GM12878 (cell line): Measurements from ENCODE around the gene AMBRA1. TPM values are rescaled to one million over a fixed set of nuclear protein-coding genes. Genes with fewer than 3 reads are reported as not detected.

Source experiments
- ATF2 ChIP-seq: IDR thresholded peaks from 2 replicates; pipeline ENCODE4 v1.6.1; 2012; ENCODE audit warnings: low read length, inconsistent platforms
- BCL11A ChIP-seq: IDR thresholded peaks from 2 replicates; pipeline ENCODE4 v1.6.1; 2011; ENCODE audit warnings: low read depth, low read length
- CUX1 ChIP-seq: IDR thresholded peaks from 2 replicates; pipeline ENCODE4 v1.6.1; 2012; ENCODE audit warnings: improper control_type of control experiment, low read depth, low read length; ENCODE audit not compliant: insufficient replicate concordance
- DPF2 ChIP-seq: fragments of 450-650 bp; IDR thresholded peaks from 2 replicates; pipeline ENCODE4 v1.6.1; 2017; ENCODE audit warnings: mild to moderate bottlenecking
- ELK1 ChIP-seq: IDR thresholded peaks from 2 replicates; pipeline ENCODE4 v1.6.1; 2012; ENCODE audit warnings: low read depth, low read length, improper control_type of control experiment
- ETV6 ChIP-seq, 2 experiments: fragments of 450-650 bp in 1 of 2; IDR thresholded peaks in 1 of 2; conservative IDR thresholded peaks in 1 of 2; 2 replicates each; pipeline ENCODE4 v1.6.1; 2014; ENCODE audit warnings: antibody characterized with exemption in 1 of 2, borderline replicate concordance in 1 of 2, low read depth in 1 of 2, mild to moderate bottlenecking in 1 of 2, moderate library complexity in 1 of 2
- MTA2 ChIP-seq: fragments of 450-650 bp; IDR thresholded peaks from 2 replicates; pipeline ENCODE4 v1.6.1; 2016; ENCODE audit warnings: low read depth, mild to moderate bottlenecking, moderate library complexity
- NFIC ChIP-seq: IDR thresholded peaks from 2 replicates; pipeline ENCODE4 v1.6.1; 2012; ENCODE audit warnings: low read depth, mild to moderate bottlenecking, inconsistent platforms, low read length, moderate library complexity
- NR2F1 ChIP-seq: fragments of 450-650 bp; conservative IDR thresholded peaks from 2 replicates; pipeline ENCODE4 v1.6.1; 2017; ENCODE audit warnings: mild to moderate bottlenecking
- PAX5 ChIP-seq: IDR thresholded peaks from 2 replicates; pipeline ENCODE4 v1.6.1; 2011; ENCODE audit warnings: low read depth, low read length, borderline replicate concordance
- SUPT20H ChIP-seq: IDR thresholded peaks from 2 replicates; pipeline ENCODE4 v1.6.1; 2011; ENCODE audit warnings: low read depth, mild to moderate bottlenecking, low read length, moderate library complexity, borderline replicate concordance; ENCODE audit not compliant: control insufficient read depth
- TBL1XR1 ChIP-seq: IDR thresholded peaks from 2 replicates; pipeline ENCODE4 v1.6.1; 2012; ENCODE audit warnings: low read depth, low read length, improper control_type of control experiment
- ZBTB33 ChIP-seq: fragments of 450-650 bp; IDR thresholded peaks from 2 replicates; pipeline ENCODE4 v1.6.1; 2017; ENCODE audit warnings: mild to moderate bottlenecking
- ZNF687 ChIP-seq: fragments of 450-650 bp; IDR thresholded peaks from 2 replicates; pipeline ENCODE4 v1.6.1; 2017; ENCODE audit warnings: mild to moderate bottlenecking, moderate library complexity
- polyA plus RNA-seq, 11 experiments: library from polyadenylated mRNA; depleted of rRNA in 4 of 11; unstranded in 6 of 11; stranded (reverse) in 5 of 11; fragments of >200 nt; fragmentation: Nextera tagmentation in 4 of 11; fragmentation: Illumina TruSeq in 1 of 11; extraction: Ambion mirVana in 4 of 11; extraction: Trizol in 1 of 11; gene quantifications; 1 replicate in 1 of 11; 2 replicates in 10 of 11; pipeline versions ENCODE4 v1.2.1 to v1.2.3, GENCODE V29; 2011 to 2016; ENCODE audit warnings: inconsistent platforms in 2 of 11, missing spikeins in 2 of 11, low read depth in 1 of 11
- total RNA-seq, 4 experiments: library from RNA; depleted of rRNA in 3 of 4; stranded (reverse); fragments of >200 nt in 3 of 4; fragmentation: Illumina TruSeq in 1 of 4; extraction: Trizol in 1 of 4; gene quantifications; 2 replicates each; pipeline versions ENCODE4 v1.2.1 to v1.2.3, GENCODE V29; 2013 to 2021

The AMBRA1 gene
- total and polyA plus RNA-seq, 10 of the 15 experiments (the other 5 are each of a cell fraction or from before 2014, with no cell fraction given): 0.57 to 34.3 (median 13.7) TPM

- TF ChIP-seq ZNF687 (no peak), TBL1XR1 (no peak), NR2F1 (no peak), ZBTB33 (no peak), DPF2 (no peak), BCL11A (no peak), ELK1 (no peak), ATF2 (no peak), PAX5 (no peak), SUPT20H (no peak), MTA2 (no peak), CUX1 (peak; percentile 42), ETV6 (conservative IDR thresholded peaks at IDR 0.05 in 1 of 2, IDR thresholded peaks at IDR 0.05 in 1 of 2; ENCODE audit: borderline replicate concordance in 1 of 2, low read depth in 1 of 2) (no peak), NFIC (no peak)
Measured at GRCh38 chr11:46529095-46529905, 64.5 kb downstream of the AMBRA1 start (continued).
